ENCODE results near the gene ZNF316. TPM values are rescaled to one million over a fixed set of nuclear protein-coding genes. Genes with fewer than 3 reads are reported as not detected.

The ZNF316 gene
- total and polyA plus RNA-seq, 2 experiments from 2014 or later: 1.1 to 17.4 TPM

DNA sequence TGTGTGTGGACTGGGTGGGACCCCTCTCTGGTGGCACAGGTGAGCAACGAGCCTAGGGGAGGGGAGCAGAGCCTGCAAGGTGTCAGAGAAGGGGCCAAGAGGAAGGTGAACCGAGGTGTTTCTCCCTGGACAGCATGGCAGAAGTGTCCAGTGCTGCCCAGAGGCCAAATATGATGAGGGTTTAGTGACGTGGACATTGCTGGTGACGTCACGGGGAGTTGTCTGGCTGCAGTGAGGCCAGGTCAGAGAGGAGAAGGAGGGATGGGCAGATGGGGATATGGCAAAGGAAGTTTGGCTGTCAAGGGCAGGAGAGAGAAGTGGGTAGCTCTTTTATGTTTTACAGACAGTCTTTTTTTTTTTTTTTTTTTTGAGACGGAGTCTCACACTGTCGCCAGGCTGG lies 24.3 kb upstream of the ZNF316 start (continued):
- TF ChIP-seq, protein P1, sequence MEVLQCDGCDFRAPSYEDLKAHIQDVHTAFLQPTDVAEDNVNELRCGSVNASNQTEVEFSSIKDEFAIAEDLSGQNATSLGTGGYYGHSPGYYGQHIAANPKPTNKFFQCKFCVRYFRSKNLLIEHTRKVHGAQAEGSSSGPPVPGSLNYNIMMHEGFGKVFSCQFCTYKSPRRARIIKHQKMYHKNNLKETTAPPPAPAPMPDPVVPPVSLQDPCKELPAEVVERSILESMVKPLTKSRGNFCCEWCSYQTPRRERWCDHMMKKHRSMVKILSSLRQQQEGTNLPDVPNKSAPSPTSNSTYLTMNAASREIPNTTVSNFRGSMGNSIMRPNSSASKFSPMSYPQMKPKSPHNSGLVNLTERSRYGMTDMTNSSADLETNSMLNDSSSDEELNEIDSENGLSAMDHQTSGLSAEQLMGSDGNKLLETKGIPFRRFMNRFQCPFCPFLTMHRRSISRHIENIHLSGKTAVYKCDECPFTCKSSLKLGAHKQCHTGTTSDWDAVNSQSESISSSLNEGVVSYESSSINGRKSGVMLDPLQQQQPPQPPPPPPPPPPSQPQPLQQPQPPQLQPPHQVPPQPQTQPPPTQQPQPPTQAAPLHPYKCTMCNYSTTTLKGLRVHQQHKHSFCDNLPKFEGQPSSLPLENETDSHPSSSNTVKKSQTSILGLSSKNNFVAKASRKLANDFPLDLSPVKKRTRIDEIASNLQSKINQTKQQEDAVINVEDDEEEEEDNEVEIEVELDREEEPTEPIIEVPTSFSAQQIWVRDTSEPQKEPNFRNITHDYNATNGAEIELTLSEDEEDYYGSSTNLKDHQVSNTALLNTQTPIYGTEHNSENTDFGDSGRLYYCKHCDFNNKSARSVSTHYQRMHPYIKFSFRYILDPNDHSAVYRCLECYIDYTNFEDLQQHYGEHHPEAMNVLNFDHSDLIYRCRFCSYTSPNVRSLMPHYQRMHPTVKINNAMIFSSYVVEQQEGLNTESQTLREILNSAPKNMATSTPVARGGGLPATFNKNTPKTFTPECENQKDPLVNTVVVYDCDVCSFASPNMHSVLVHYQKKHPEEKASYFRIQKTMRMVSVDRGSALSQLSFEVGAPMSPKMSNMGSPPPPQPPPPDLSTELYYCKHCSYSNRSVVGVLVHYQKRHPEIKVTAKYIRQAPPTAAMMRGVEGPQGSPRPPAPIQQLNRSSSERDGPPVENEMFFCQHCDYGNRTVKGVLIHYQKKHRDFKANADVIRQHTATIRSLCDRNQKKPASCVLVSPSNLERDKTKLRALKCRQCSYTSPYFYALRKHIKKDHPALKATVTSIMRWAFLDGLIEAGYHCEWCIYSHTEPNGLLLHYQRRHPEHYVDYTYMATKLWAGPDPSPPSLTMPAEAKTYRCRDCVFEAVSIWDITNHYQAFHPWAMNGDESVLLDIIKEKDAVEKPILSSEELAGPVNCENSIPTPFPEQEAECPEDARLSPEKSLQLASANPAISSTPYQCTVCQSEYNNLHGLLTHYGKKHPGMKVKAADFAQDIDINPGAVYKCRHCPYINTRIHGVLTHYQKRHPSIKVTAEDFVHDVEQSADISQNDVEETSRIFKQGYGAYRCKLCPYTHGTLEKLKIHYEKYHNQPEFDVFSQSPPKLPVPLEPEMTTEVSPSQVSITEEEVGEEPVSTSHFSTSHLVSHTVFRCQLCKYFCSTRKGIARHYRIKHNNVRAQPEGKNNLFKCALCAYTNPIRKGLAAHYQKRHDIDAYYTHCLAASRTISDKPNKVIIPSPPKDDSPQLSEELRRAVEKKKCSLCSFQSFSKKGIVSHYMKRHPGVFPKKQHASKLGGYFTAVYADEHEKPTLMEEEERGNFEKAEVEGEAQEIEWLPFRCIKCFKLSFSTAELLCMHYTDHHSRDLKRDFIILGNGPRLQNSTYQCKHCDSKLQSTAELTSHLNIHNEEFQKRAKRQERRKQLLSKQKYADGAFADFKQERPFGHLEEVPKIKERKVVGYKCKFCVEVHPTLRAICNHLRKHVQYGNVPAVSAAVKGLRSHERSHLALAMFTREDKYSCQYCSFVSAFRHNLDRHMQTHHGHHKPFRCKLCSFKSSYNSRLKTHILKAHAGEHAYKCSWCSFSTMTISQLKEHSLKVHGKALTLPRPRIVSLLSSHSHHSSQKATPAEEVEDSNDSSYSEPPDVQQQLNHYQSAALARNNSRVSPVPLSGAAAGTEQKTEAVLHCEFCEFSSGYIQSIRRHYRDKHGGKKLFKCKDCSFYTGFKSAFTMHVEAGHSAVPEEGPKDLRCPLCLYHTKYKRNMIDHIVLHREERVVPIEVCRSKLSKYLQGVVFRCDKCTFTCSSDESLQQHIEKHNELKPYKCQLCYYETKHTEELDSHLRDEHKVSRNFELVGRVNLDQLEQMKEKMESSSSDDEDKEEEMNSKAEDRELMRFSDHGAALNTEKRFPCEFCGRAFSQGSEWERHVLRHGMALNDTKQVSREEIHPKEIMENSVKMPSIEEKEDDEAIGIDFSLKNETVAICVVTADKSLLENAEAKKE (CRISPR knock-in tag; IDR thresholded peaks at IDR 0.05): no peak
- TF ChIP-seq POLR2AphosphoS5 (IDR thresholded peaks at IDR 0.05; ENCODE audit: low read depth) (no peak), EZH2phosphoT487 (IDR thresholded peaks at IDR 0.05; ENCODE audit: unreplicated experiment) (no peak), NANOG (IDR thresholded peaks at IDR 0.05; ENCODE audit: borderline replicate concordance) (no peak)
- TF ChIP-seq, protein P2, sequence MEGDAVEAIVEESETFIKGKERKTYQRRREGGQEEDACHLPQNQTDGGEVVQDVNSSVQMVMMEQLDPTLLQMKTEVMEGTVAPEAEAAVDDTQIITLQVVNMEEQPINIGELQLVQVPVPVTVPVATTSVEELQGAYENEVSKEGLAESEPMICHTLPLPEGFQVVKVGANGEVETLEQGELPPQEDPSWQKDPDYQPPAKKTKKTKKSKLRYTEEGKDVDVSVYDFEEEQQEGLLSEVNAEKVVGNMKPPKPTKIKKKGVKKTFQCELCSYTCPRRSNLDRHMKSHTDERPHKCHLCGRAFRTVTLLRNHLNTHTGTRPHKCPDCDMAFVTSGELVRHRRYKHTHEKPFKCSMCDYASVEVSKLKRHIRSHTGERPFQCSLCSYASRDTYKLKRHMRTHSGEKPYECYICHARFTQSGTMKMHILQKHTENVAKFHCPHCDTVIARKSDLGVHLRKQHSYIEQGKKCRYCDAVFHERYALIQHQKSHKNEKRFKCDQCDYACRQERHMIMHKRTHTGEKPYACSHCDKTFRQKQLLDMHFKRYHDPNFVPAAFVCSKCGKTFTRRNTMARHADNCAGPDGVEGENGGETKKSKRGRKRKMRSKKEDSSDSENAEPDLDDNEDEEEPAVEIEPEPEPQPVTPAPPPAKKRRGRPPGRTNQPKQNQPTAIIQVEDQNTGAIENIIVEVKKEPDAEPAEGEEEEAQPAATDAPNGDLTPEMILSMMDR (conservative IDR thresholded peaks at IDR 0.05; ENCODE audit: low read depth in 2 of 2): no peak

DNA sequence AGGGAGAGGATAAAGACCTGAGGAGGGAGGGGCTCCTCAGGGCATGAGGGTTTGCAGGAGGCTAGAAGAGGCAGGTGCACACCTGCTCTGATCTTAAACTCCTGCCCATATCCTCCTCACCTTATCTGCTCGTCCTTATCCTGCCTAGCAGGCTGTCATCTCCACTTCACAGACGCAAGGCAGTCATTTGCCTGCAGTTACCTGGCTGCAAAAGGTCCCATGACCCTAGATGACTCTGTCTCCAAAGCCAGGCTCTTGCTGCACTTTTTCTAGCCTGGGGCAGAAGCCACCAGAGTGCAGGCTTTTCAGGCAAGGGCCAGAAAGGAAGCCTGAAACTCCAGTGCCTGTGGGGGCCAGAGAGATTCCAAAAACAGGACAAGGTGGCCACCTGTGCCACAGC lies 23.4 kb upstream of the ZNF316 start:
- DNase-seq (ENCODE audit: low spot score) (no peak), ATAC-seq (no peak)
- Mint-ChIP-seq H3K4me1 (peaks cover 14% of the 10 kb centered on the region), H3K36me3 (ENCODE audit: low read depth) (peaks cover 5% of the 10 kb centered on the region; the same call in 2 of the 3 replicates), H3K9me3 (no peaks in the 10 kb centered on the region; the same call in 2 of the 3 replicates), H3K27me3 (ENCODE audit: insufficient read depth, low read depth, poor library complexity) (peaks cover 15% of the 10 kb centered on the region), H3K4me3 (0 out of 3 replicates have a peak overlapping the region, but pooled peaks have one; percentile 29), H3K27ac (no peak overlapping the region)
- no peak overlapping the region for H3K27ac ChIP-seq (ENCODE audit: low read depth)
- H2AFZ ChIP-seq: no peak overlapping the region
- no peaks in the 10 kb centered on the region for H3K79me2 ChIP-seq (replicated peaks; ENCODE audit: insufficient read depth)
- no peaks in the 10 kb centered on the region for H4K20me1 ChIP-seq (replicated peaks; ENCODE audit: insufficient read depth)
- H3K4me1 ChIP-seq (ENCODE audit: insufficient read depth): peaks cover 13% of the 10 kb centered on the region
- H3K4me3 ChIP-seq: no peak overlapping the region
- no peaks in the 10 kb centered on the region for H3K9me2 ChIP-seq (ENCODE audit: insufficient read depth)
- H3K4me2 ChIP-seq: no peak overlapping the region
- no peaks in the 10 kb centered on the region for H3F3A ChIP-seq (replicated peaks; ENCODE audit: low read depth)
- no peaks in the 10 kb centered on the region for H3K27me3 ChIP-seq (ENCODE audit: insufficient read depth)
- no peaks in the 10 kb centered on the region for H3K36me3 ChIP-seq (ENCODE audit: insufficient read depth)
- no peak for TF ChIP-seq EZH2 (IDR thresholded peaks at IDR 0.05; ENCODE audit: low read depth, unreplicated experiment)
- no peak for TF ChIP-seq POLR2AphosphoS5 (IDR thresholded peaks at IDR 0.05; ENCODE audit: low read depth)
- TF ChIP-seq, protein P1 (CRISPR knock-in tag; IDR thresholded peaks at IDR 0.05): no peak
- TF ChIP-seq ZNF114 (CRISPR knock-in tag; IDR thresholded peaks at IDR 0.05): no peak

Measured in GM23338 (cell line).